NT2/D1 (cell line): ENCODE results near the gene MORC4.

ENCODE experiments used
- SUZ12 ChIP-seq: IDR thresholded peaks from 2 replicates; pipeline ENCODE4 v1.6.1; 2011; ENCODE audit not compliant: insufficient read length, insufficient read depth; ENCODE audit errors: extremely low read depth
- YY1 ChIP-seq: IDR thresholded peaks from 2 replicates; pipeline ENCODE4 v1.6.1; 2011; ENCODE audit not compliant: insufficient read length, insufficient read depth
- ZNF274 ChIP-seq: IDR thresholded peaks from 2 replicates; pipeline ENCODE4 v1.6.1; 2011; ENCODE audit warnings: mild to moderate bottlenecking, low read depth, low read length

GRCh38 chrX:106973433-106974149 lies 26.4 kb downstream of the MORC4 start:
- no peak for TF ChIP-seq YY1
- TF ChIP-seq ZNF274: no peak
- TF ChIP-seq SUZ12: no peak
